Glutamatergic neuron (in vitro differentiated cells): ENCODE data around the gene GABRA6. TPM values are rescaled to one million over a fixed set of nuclear protein-coding genes. Genes with fewer than 3 reads are reported as not detected.
"Not testable (repeated sequence)": the region's sequence is repeated elsewhere in the genome, so short reads cannot be mapped to it uniquely, and the experiment has no call there.

ENCODE experiments used
- DNase-seq: peaks from one replicate; pipeline ENCODE4 v3.0.0; 2022
- H3K27ac Mint-ChIP-seq: one replicate; pipeline ENCODE4 v1.8.0; 2020; ENCODE audit warnings: mild to moderate bottlenecking, mixed read lengths, inconsistent platforms; ENCODE audit not compliant: unreplicated experiment
- H3K27me3 Mint-ChIP-seq: one replicate; pipeline ENCODE4 v1.8.0; 2020; ENCODE audit warnings: mild to moderate bottlenecking, moderate library complexity, mixed read lengths, inconsistent platforms; ENCODE audit not compliant: unreplicated experiment
- H3K36me3 Mint-ChIP-seq: one replicate; pipeline ENCODE4 v1.8.0; 2020; ENCODE audit warnings: mild to moderate bottlenecking, mixed read lengths, inconsistent platforms; ENCODE audit not compliant: unreplicated experiment
- H3K4me1 Mint-ChIP-seq: one replicate; pipeline ENCODE4 v1.8.0; 2020; ENCODE audit warnings: mild to moderate bottlenecking, low read depth, mixed read lengths, inconsistent platforms; ENCODE audit not compliant: unreplicated experiment
- H3K4me3 Mint-ChIP-seq: one replicate; pipeline ENCODE4 v1.8.0; 2020; ENCODE audit warnings: mild to moderate bottlenecking, mixed read lengths, inconsistent platforms; ENCODE audit not compliant: unreplicated experiment
- H3K9me3 Mint-ChIP-seq: one replicate; pipeline ENCODE4 v1.8.0; 2020; ENCODE audit warnings: mild to moderate bottlenecking, moderate library complexity, mixed read lengths, inconsistent platforms; ENCODE audit not compliant: unreplicated experiment
- long read RNA-seq: library from polyadenylated mRNA; unstranded; transcript quantifications from one replicate; pipeline ENCODE4 v2.0.0, GENCODE V29; 2020; ENCODE audit not compliant: unreplicated experiment
- total RNA-seq: library from RNA; stranded (reverse); fragmentation: NEBNext Ultra II Directional; extraction: Animal tissue kit (Norgen Biotek cat#: 25700); gene quantifications from one replicate; pipeline ENCODE4 v1.2.1, GENCODE V29; 2021; ENCODE audit not compliant: unreplicated experiment
- TF ChIP-seq, protein P1 (sequence below): fragments of 200-600 bp; sonication (generic); IDR thresholded peaks from one replicate; pipeline ENCODE4 v1.5.0; 2021; ENCODE audit not compliant: partially characterized antibody, unreplicated experiment

GABRA6 gene
- total RNA-seq = not detected
- long read RNA-seq, partial matches to known transcripts = 0 of 1 reads
- long read RNA-seq, other reads (novel, unspliced or antisense) = 1 of 1 reads

DNA sequence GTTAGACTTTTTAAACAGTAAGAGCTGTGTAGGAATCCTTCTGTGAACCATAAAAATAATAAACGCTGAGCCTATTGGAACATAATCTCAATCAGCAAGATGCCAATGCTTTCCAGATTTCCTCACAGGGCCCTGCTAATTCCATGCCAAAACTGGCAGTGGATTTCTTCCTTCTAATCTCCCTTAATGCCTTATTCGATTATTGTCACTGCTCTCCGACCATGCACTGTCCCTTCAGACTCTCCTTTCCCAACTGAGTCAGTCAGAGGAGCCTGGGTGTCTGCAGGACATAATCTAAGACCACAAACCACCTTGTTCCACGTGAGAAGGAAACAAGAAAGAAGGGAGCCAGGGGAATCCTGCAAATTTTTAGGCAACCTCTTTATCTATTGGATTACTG lies at the start of gene GABRA6:
GABRA6 (plus strand) TSS at position 261 of the 400 bp plus-strand sequence. CDS start 269 bp downstream, outside the sequence.
- Mint-ChIP-seq H3K27me3 (no peaks in the 10 kb centered on the region), H3K36me3 (no peaks in the 10 kb centered on the region), H3K9me3 (peaks cover 2% of the 10 kb centered on the region)

DNA sequence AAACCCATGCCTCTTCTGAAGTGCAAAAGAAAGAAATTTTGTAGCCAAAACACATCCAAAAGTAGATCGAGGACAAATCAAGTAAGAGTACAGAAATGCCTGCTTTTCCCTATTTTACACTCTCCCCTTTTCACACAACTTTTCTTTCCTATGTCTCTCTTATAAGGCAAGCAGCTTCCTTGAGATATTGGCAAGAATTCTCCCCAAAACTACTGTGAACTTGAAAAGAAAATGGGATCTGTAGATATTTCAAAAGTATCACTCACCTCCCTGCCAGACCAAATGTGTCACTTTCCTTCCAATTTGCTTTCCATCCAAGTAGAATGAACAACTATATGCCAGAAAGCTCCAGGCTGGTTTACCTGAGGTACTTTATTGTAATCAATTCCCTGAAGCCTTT lies 47.9 kb upstream of the GABRA6 start:
- TF ChIP-seq, protein P1, sequence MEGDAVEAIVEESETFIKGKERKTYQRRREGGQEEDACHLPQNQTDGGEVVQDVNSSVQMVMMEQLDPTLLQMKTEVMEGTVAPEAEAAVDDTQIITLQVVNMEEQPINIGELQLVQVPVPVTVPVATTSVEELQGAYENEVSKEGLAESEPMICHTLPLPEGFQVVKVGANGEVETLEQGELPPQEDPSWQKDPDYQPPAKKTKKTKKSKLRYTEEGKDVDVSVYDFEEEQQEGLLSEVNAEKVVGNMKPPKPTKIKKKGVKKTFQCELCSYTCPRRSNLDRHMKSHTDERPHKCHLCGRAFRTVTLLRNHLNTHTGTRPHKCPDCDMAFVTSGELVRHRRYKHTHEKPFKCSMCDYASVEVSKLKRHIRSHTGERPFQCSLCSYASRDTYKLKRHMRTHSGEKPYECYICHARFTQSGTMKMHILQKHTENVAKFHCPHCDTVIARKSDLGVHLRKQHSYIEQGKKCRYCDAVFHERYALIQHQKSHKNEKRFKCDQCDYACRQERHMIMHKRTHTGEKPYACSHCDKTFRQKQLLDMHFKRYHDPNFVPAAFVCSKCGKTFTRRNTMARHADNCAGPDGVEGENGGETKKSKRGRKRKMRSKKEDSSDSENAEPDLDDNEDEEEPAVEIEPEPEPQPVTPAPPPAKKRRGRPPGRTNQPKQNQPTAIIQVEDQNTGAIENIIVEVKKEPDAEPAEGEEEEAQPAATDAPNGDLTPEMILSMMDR = no peak
- Mint-ChIP-seq H3K36me3 (no peaks in the 10 kb centered on the region), H3K9me3 (no peaks in the 10 kb centered on the region), H3K4me1 (no peaks in the 10 kb centered on the region), H3K27me3 (no peaks in the 10 kb centered on the region), H3K4me3 (no peak overlapping the region), H3K27ac (no peak overlapping the region)
- DNase-seq = no peak

More for the DNA sequence above, at the start of gene GABRA6:
- TF ChIP-seq, protein P1 = no peak
- no peak for DNase-seq
- Mint-ChIP-seq H3K27ac (no peak within 1 kb of the TSS), H3K4me3 (no peak within 1 kb of the TSS), H3K4me1 (no peaks in the 10 kb centered on the region)

DNA sequence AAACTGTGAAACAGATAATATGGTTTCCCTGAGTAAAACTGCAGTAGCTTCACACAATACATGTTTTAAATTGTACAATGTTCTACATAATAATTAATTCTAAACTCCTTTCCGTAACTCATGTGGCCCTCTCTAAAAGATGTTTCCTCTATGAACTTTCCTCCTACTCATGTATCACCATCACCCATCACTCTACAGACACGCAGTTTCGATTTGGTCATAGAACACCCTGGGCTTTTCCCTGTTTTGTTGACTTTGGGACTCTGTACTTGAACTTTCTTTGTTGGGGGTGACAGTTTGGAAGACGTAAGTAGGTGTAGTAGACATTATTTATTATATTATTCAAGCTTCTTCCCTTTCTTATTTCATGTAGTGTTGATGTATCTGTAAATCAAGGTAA lies 44.1 kb upstream of the GABRA6 start:
- no peaks in the 10 kb centered on the region for H3K27me3 Mint-ChIP-seq
- no peaks in the 10 kb centered on the region for H3K36me3 Mint-ChIP-seq
- no peaks in the 10 kb centered on the region for H3K9me3 Mint-ChIP-seq
- no peak for DNase-seq
- no peak overlapping the region for H3K4me3 Mint-ChIP-seq
- H3K27ac Mint-ChIP-seq = no peak overlapping the region
- TF ChIP-seq, protein P1 = no peak
- H3K4me1 Mint-ChIP-seq = no peaks in the 10 kb centered on the region

DNA sequence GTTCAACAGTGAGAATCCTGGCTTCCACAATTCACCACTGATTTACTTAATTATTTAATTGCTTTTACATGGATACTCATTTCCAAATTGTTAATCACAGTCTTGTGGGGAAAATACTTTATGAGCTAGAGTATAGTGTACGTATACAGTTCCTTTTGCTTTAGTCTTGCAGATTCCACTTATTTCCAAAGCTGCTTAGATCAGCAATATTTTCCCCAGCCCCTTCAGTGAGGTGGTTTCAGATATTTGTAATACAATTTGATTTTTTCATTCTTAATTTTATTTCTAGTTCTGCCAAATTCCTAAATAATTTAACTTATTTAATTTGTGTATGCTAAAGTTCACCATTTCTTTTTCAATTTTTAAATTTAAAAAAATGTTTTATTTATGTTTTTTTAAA lies 40.3 kb upstream of the GABRA6 start:
- no peaks in the 10 kb centered on the region for H3K27me3 Mint-ChIP-seq
- no peaks in the 10 kb centered on the region for H3K36me3 Mint-ChIP-seq
- H3K27ac Mint-ChIP-seq = no peak overlapping the region
- H3K4me1 Mint-ChIP-seq = no peaks in the 10 kb centered on the region
- TF ChIP-seq, protein P1 = no peak
- H3K4me3 Mint-ChIP-seq = no peak overlapping the region
- no peaks in the 10 kb centered on the region for H3K9me3 Mint-ChIP-seq
- no peak for DNase-seq

DNA sequence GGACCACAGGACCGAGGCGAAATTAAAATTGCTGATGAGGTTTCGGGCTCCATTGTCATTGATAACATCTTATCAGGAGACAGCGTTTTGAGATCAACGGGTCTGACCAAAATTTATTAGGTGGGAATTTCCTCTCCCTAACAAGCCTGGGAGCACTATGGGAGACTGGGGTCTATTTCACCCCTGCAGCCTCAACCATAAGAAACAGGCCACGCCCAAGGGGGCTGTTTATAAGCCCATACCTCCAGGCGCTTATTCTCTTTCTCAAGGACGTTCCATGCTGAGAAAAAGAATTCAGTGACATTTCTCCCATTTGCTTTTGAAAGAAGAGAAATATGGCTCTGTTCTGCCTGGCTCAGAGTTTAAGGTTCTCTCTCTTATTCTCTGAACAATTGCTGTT lies 33.6 kb upstream of the GABRA6 start:
- not testable (repeated sequence) for DNase-seq, H3K27me3 Mint-ChIP-seq, H3K4me3 Mint-ChIP-seq, H3K36me3 Mint-ChIP-seq, H3K4me1 Mint-ChIP-seq, H3K27ac Mint-ChIP-seq, H3K9me3 Mint-ChIP-seq
